HG02798 (cell line): ENCODE measurements around the gene GPR17.

ENCODE experiments used
- ATAC-seq: cut with Tn5 transposase; IDR thresholded peaks from one replicate; pipeline ENCODE4 v1.9.1; 2021; ENCODE audit warnings: mild to moderate bottlenecking; ENCODE audit not compliant: unreplicated experiment, poor library complexity

GPR17 gene

GRCh38 chr2:127627740-127628571 lies 18.0 kb upstream of the GPR17 start:
- no peak for ATAC-seq

GRCh38 chr2:127628767-127629614 lies 17.0 kb upstream of the GPR17 start:
- no peak for ATAC-seq

- no peak for ATAC-seq
Observed at GRCh38 chr2:127629637-127630036, 16.3 kb upstream of the GPR17 start.

- ATAC-seq, result no peak
Observed at GRCh38 chr2:127630096-127630863, 15.7 kb upstream of the GPR17 start.

GRCh38 chr2:127630864-127631540 lies 15.0 kb upstream of the GPR17 start:
- no peak for ATAC-seq

GRCh38 chr2:127631541-127631996 lies 14.4 kb upstream of the GPR17 start:
- no peak for ATAC-seq

- no peak for ATAC-seq
Observed at GRCh38 chr2:127631997-127632581, 13.9 kb upstream of the GPR17 start.

GRCh38 chr2:127632592-127633489 lies 13.1 kb upstream of the GPR17 start:
- ATAC-seq, result no peak

GRCh38 chr2:127633556-127634065 lies 12.3 kb upstream of the GPR17 start:
- no peak for ATAC-seq

GRCh38 chr2:127634066-127634617 lies 11.8 kb upstream of the GPR17 start:
- no peak for ATAC-seq

GRCh38 chr2:127634626-127635379 lies 11.2 kb upstream of the GPR17 start:
- no peak for ATAC-seq

- no peak for ATAC-seq
Observed at GRCh38 chr2:127635380-127636237, 10.3 kb upstream of the GPR17 start.

- ATAC-seq, result no peak
Observed at GRCh38 chr2:127636248-127637235, 9.4 kb upstream of the GPR17 start.

- no peak for ATAC-seq
Observed at GRCh38 chr2:127637236-127637630, 8.7 kb upstream of the GPR17 start.

- no peak for ATAC-seq
Observed at GRCh38 chr2:127637725-127638252, 8.2 kb upstream of the GPR17 start.
